Psoas muscle (tissue), 8 donors: ENCODE measurements around the gene ASCC2. TPM values are rescaled to one million over a fixed set of nuclear protein-coding genes. Genes with fewer than 3 reads are reported as not detected.

Source experiments
- ATAC-seq, 4 donors: fragments of 200-7000 bp; cut with Tn5 transposase; one replicate each; pipeline ENCODE4 v1.9.1; 2020; ENCODE audit warnings: moderate library complexity in 3 of 4, mild to moderate bottlenecking in 2 of 4
- DNase-seq, 2 donors: peaks; one replicate each; pipeline ENCODE4 v3.0.0-alpha.2; 2020
- H3K27ac ChIP-seq: fragments of 200-600 bp; one replicate; pipeline ENCODE4 v1.8.0; 2022
- H3K27me3 ChIP-seq, 3 donors: fragments of 200-600 bp in 1 of 3; one replicate each; pipeline versions ENCODE4 v1.6.1 to v1.8.0; 2013 to 2022; ENCODE audit warnings: low read length in 2 of 3, mild to moderate bottlenecking in 2 of 3, moderate library complexity in 1 of 3; ENCODE audit not compliant: insufficient read depth in 3 of 3
- H3K36me3 ChIP-seq, 2 donors: fragments of 200-600 bp in 1 of 2; one replicate each; pipeline versions ENCODE4 v1.6.1 to v1.8.0; 2013 to 2022; ENCODE audit warnings: low read depth in 1 of 2, mild to moderate bottlenecking in 1 of 2, moderate library complexity in 1 of 2; ENCODE audit not compliant: insufficient read depth in 1 of 2
- H3K4me1 ChIP-seq: fragments of 200-600 bp; one replicate; pipeline ENCODE4 v1.8.0; 2022
- H3K4me3 ChIP-seq: fragments of 200-600 bp; one replicate; pipeline ENCODE4 v1.8.0; 2022; ENCODE audit warnings: mild to moderate bottlenecking
- H3K9me3 ChIP-seq: fragments of 200-600 bp; one replicate; pipeline ENCODE4 v1.8.0; 2022
- WGBS, 3 donors: extraction: QIAGEN DNeasy Blood & Tissue Kit; methylation state at CpG; one replicate each; pipeline versions ENCODE4 v1.1.6 to v1.1.7; 2013; 5-methylcytosine and 5-hydroxymethylcytosine counted together
- intact Hi-C, 2 donors: fragments of 100-400 bp; cut with DNase I; formaldehyde crosslinking; loops; one replicate each; pipeline versions ENCODE4 v1.11.0 to v1.14.2; 2022
- polyA plus RNA-seq, 3 donors: library from polyadenylated mRNA; stranded (reverse); fragments of 200-250 nt; gene quantifications; one replicate each; pipeline ENCODE4 v1.2.3, GENCODE V29; 2013
- total RNA-seq, 4 donors: library from RNA; stranded (reverse); fragmentation: NEBNext Ultra II Directional in 2 of 4; extraction: Animal tissue kit (Norgen Biotek cat#: 25700) in 2 of 4; gene quantifications; one replicate each; pipeline versions ENCODE4 v1.2.1 to v1.2.4, GENCODE V29; 2021 to 2023
- TF ChIP-seq, protein P1 (sequence below): fragments of 200-600 bp; IDR thresholded peaks from one replicate; pipeline ENCODE4 v1.8.0; 2022; ENCODE audit warnings: antibody characterized with exemption
- donor health status: healthy with polysubstance abuse.
- donor health status: DM: no; HTN: no; CAD: no; lungs with moderate emphysema.
- donor health status: Bipolar disorder and iron deficiency.
- donor health status: healthy.
- donor health status: DM: yes; HTN: yes; CAD: no.
- donor health status: DM: no; HTN: no; CAD: no.
- donor health status: DM: no; HTN: no; CAD: no.
- donor health status: DM: yes; HTN: yes; CAD: no.

ASCC2 gene
- total and polyA plus RNA-seq, 7 donors, result 45.7 to 58.6 (median 47.1) TPM

DNA sequence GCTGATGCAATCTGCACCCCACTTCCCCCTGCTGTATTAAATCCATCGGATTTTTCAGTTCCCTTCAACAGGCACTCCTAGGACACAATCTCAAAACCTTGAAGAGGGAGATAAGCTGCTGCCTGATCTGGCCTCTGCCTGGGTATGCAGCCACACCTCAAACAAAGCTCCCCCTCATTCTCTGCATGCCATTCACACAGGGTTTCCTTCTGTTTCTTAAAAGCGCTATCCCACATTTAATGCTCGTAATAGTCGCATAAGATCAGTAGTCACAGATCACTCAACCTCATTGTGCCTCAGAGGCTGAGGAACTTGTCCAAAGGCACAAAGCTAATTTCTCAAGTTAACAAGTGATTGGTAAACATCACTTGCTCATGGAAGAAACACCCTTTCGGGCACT lies 36.9 kb downstream of the ASCC2 start:
- H3K9me3 ChIP-seq, result no peaks in the 10 kb centered on the region
- no peak for ATAC-seq
- peaks cover 13 to 72% of the 10 kb centered on the region in 2 donors for H3K36me3 ChIP-seq
- intact Hi-C loops, result no loop called here
- no peak for DNase-seq
- H3K4me1 ChIP-seq, result peaks cover 55% of the 10 kb centered on the region
- TF ChIP-seq, protein P1, sequence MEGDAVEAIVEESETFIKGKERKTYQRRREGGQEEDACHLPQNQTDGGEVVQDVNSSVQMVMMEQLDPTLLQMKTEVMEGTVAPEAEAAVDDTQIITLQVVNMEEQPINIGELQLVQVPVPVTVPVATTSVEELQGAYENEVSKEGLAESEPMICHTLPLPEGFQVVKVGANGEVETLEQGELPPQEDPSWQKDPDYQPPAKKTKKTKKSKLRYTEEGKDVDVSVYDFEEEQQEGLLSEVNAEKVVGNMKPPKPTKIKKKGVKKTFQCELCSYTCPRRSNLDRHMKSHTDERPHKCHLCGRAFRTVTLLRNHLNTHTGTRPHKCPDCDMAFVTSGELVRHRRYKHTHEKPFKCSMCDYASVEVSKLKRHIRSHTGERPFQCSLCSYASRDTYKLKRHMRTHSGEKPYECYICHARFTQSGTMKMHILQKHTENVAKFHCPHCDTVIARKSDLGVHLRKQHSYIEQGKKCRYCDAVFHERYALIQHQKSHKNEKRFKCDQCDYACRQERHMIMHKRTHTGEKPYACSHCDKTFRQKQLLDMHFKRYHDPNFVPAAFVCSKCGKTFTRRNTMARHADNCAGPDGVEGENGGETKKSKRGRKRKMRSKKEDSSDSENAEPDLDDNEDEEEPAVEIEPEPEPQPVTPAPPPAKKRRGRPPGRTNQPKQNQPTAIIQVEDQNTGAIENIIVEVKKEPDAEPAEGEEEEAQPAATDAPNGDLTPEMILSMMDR, result no peak
- H3K27ac ChIP-seq, result peak overlapping the region; percentile 95
- H3K4me3 ChIP-seq, result no peak overlapping the region
- no peaks in the 10 kb centered on the region for H3K27me3 ChIP-seq
- WGBS, 3 donors, result 61 to 69% (median 68%) methylated on average over 5 of the region's 5 CpGs

DNA sequence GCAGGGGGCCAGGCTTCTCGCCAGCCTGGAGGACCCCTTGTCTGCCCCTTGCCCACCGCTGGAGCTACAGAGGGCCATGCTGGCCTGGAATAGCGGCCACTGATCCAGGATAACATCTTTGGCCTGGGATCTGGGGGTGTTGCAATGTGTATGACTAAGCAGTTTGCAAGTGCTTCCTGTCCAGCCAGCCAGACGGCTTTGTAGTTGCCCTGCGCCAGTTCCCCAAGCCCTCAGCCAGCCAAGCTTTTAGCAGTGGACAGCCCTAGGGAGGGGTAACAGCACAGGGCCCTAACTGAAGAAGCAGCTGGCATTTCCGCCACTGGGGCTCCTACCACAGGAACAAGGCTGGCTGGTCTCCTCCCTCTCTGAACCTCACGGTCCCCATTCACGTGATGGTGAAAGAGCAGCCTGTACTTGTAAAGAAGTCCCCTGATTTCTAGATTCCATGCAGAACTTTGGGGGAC lies 38.8 kb downstream of the ASCC2 start:
- intact Hi-C loops, result no loop called here
- Histone ChIP-seq H3K27ac (peak overlapping the region; percentile 95), H3K36me3 (peaks cover 10 to 72% of the 10 kb centered on the region in 2 donors), H3K4me3 (peak overlapping the region; percentile 51), H3K9me3 (no peaks in the 10 kb centered on the region), H3K4me1 (peaks cover 55% of the 10 kb centered on the region), H3K27me3 (no peaks in the 10 kb centered on the region)
- DNase-seq (peak; percentile 94 to 97), ATAC-seq (peak; percentile 91 to 95 (median 94))
- WGBS, 3 donors, result 8 to 21% (median 11%) methylated on average over 8 of the region's 8 CpGs
- TF ChIP-seq, protein P1, result no peak

DNA sequence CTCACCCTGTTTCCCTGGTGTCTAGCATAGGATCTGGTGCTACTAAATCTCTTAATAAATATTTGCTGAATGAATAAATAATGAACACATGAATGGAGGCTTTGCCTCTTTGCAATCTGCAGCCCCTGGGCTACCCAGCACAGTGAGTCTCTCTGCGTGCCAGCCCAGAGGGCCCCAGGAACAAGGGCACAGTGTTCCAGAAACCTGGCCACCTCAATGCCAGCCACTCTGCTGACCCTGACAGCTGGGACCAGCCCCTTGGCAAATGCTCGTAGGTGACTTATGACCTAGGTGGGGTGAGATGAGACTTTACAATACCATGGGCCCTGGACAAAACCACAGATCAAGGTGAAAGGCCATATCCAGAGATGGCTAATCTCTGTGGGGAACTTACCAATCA lies 39.3 kb downstream of the ASCC2 start:
- Histone ChIP-seq H3K27ac (peak overlapping the region; percentile 95), H3K4me1 (peaks cover 55% of the 10 kb centered on the region), H3K4me3 (peak overlapping the region; percentile 51), H3K36me3 (peaks cover 10 to 71% of the 10 kb centered on the region in 2 donors), H3K9me3 (no peaks in the 10 kb centered on the region), H3K27me3 (no peaks in the 10 kb centered on the region)
- DNase-seq (peak; percentile 47 to 81), ATAC-seq (peak; percentile 39 to 69 (median 62))
- intact Hi-C loops, result no loop called here
- WGBS, 3 donors, result 33% methylated on average over 2 of the region's 2 CpGs
- TF ChIP-seq, protein P1, result no peak

DNA sequence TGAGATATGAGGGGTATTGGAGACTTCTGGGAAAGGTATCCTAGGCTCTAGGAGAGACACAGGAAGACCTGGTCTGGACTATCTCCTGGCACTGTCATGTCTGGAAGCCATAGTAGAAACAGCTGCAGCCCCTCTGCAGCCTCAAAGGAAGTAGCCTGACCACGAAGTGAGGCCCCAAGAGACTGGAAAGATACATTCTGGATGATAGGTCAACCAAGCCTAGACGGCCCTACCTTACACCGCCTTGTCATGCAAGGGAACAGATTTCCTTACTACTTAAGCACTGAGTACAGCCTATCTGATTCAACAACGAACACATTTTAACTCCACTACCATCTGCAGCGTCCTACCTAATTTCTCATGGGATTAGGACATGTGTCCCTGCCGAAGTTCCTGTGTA lies 39.8 kb downstream of the ASCC2 start:
- Histone ChIP-seq H3K4me3 (peak overlapping the region; percentile 51), H3K27me3 (no peaks in the 10 kb centered on the region), H3K9me3 (no peaks in the 10 kb centered on the region), H3K27ac (peak overlapping the region; percentile 95), H3K4me1 (peaks cover 55% of the 10 kb centered on the region), H3K36me3 (peaks cover 10 to 71% of the 10 kb centered on the region in 2 donors)
- intact Hi-C loops, result no loop called here
- peak in 1 of 2 donors; percentile 3 for DNase-seq
- TF ChIP-seq, protein P1, result no peak
- ATAC-seq, result peak in 3 of 4 donors; percentile 16 to 28 (median 26)
- WGBS, 3 donors, result 31 to 60% (median 31%) methylated on average over 6 of the region's 6 CpGs

DNA sequence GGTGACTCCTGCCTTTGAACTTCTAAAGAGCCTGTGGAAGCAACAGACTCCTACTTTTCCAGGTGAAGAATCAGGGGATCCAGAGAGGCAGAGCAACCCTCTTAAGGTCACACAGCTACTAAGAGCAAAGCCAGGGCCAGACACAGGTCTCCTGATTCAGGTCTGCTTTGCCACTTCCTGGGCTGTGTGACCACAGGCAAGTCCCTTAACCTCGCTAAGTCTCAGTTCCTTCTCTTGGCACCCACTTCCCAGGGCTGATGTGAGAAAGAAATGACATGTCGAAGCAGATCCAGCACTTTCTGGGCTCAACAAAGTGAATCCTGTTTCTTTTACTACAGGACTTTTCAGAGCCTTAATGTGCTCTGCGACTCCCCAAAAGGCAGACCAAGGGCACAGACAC lies 40.7 kb downstream of the ASCC2 start:
- WGBS, 3 donors, result 86 to 89% (median 87%) methylated on average over 3 of the region's 3 CpGs
- Histone ChIP-seq H3K4me1 (peaks cover 53% of the 10 kb centered on the region), H3K27ac (peak overlapping the region; percentile 95)

More for the DNA sequence above, 40.7 kb downstream of the ASCC2 start:
- no peak overlapping the region for H3K4me3 ChIP-seq
- no peak for DNase-seq
- TF ChIP-seq, protein P1, result no peak
- H3K27me3 ChIP-seq, result no peaks in the 10 kb centered on the region
- intact Hi-C loops, result no loop called here
- H3K36me3 ChIP-seq, result peaks cover 13 to 72% of the 10 kb centered on the region in 2 donors
- ATAC-seq, result no peak
- H3K9me3 ChIP-seq, result no peaks in the 10 kb centered on the region
